ENCODE measurements around the gene DLGAP1.

Gene DLGAP1

GRCh38 chr18:4196351-4196750 lies 258.8 kb downstream of the DLGAP1 start:
- TF ChIP-seq USF1 (IDR thresholded peaks at IDR 0.05), result no peak
- TF ChIP-seq YY1 (IDR thresholded peaks at IDR 0.05; ENCODE audit: low read depth), result no peak
- TF ChIP-seq MAX (IDR thresholded peaks at IDR 0.05), result no peak
- TF ChIP-seq REST (IDR thresholded peaks at IDR 0.05; ENCODE audit: low read depth), result no peak
- TF ChIP-seq FOXM1 (IDR thresholded peaks at IDR 0.05; ENCODE audit: borderline replicate concordance, low read depth), result no peak
- no peak for TF ChIP-seq EGR1 (IDR thresholded peaks at IDR 0.05)
- no peak for TF ChIP-seq TEAD4 (IDR thresholded peaks at IDR 0.05)
- no peak for TF ChIP-seq RAD21 (IDR thresholded peaks at IDR 0.05; ENCODE audit: low read depth)
- TF ChIP-seq ZBTB7A (IDR thresholded peaks at IDR 0.05; ENCODE audit: low read depth), result no peak
- TF ChIP-seq TAF1 (IDR thresholded peaks at IDR 0.05; ENCODE audit: low read depth), result no peak
- no peak for TF ChIP-seq CEBPB (IDR thresholded peaks at IDR 0.05)
- no peak for TF ChIP-seq TCF12 (IDR thresholded peaks at IDR 0.05; ENCODE audit: low read depth)
- no peak for TF ChIP-seq NFIC (IDR thresholded peaks at IDR 0.05)
- TF ChIP-seq EP300 (IDR thresholded peaks at IDR 0.05; ENCODE audit: borderline replicate concordance), result no peak
- TF ChIP-seq CREB1 (IDR thresholded peaks at IDR 0.05; ENCODE audit: low read depth), result no peak

GRCh38 chr18:4193086-4193485 lies 262.0 kb downstream of the DLGAP1 start:
- TF ChIP-seq TCF12 (IDR thresholded peaks at IDR 0.05; ENCODE audit: low read depth) (no peak), ZBTB7A (IDR thresholded peaks at IDR 0.05; ENCODE audit: low read depth) (no peak), EP300 (IDR thresholded peaks at IDR 0.05; ENCODE audit: borderline replicate concordance) (no peak), TAF1 (IDR thresholded peaks at IDR 0.05; ENCODE audit: low read depth) (no peak), REST (IDR thresholded peaks at IDR 0.05; ENCODE audit: low read depth) (no peak), USF1 (IDR thresholded peaks at IDR 0.05) (no peak), CEBPB (IDR thresholded peaks at IDR 0.05) (no peak), RAD21 (IDR thresholded peaks at IDR 0.05; ENCODE audit: low read depth) (no peak), TEAD4 (IDR thresholded peaks at IDR 0.05) (no peak), MAX (IDR thresholded peaks at IDR 0.05) (no peak), NFIC (IDR thresholded peaks at IDR 0.05) (no peak)

GRCh38 chr18:4181882-4182568 lies 273.1 kb downstream of the DLGAP1 start:
- TF ChIP-seq CREB1 (IDR thresholded peaks at IDR 0.05; ENCODE audit: low read depth), result no peak
- TF ChIP-seq NFIC (IDR thresholded peaks at IDR 0.05), result no peak
- no peak for TF ChIP-seq FOXM1 (IDR thresholded peaks at IDR 0.05; ENCODE audit: borderline replicate concordance, low read depth)
- TF ChIP-seq REST (IDR thresholded peaks at IDR 0.05; ENCODE audit: low read depth), result no peak
- TF ChIP-seq MAX (IDR thresholded peaks at IDR 0.05), result no peak
- no peak for TF ChIP-seq TEAD4 (IDR thresholded peaks at IDR 0.05)
- no peak for TF ChIP-seq EGR1 (IDR thresholded peaks at IDR 0.05)
- no peak for TF ChIP-seq ZBTB7A (IDR thresholded peaks at IDR 0.05; ENCODE audit: low read depth)
- TF ChIP-seq EP300 (IDR thresholded peaks at IDR 0.05; ENCODE audit: borderline replicate concordance), result no peak
- TF ChIP-seq USF1 (IDR thresholded peaks at IDR 0.05), result no peak
- no peak for TF ChIP-seq RAD21 (IDR thresholded peaks at IDR 0.05; ENCODE audit: low read depth)
- no peak for TF ChIP-seq CEBPB (IDR thresholded peaks at IDR 0.05)

Data from Ishikawa (cell line).